ENCODE data around the gene A4GNT. TPM values are rescaled to one million over a fixed set of nuclear protein-coding genes. Genes with fewer than 3 reads are reported as not detected.

A4GNT gene
- total RNA-seq, 6 experiments from 2014 or later: not detected

DNA sequence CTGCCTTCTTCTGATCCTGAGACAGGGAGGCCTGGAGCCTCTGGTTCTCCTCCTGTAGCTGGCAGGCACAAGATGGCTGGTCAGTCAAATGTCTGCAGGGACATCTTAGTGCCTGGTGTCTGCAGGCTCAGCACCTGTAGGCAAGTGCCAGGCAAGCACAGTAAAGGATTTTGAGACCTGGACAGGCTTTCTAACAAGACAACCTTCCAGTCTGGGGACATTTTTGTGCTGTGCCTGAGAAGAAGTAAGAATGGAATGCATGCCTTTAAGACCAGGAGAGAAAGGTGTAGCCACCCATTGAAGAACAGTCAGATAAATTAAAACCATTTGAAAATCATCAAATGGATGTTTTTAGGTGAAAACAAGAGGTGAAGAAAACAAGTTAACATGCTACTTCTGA is 48.0 kb downstream of the A4GNT start:
- Histone ChIP-seq H3K9me3 (no peaks in the 10 kb centered on the region), H3K4me1 (no peaks in the 10 kb centered on the region), H3K4me3 (no peak overlapping the region), H3K36me3 (no peaks in the 10 kb centered on the region), H3K27me3 (no peaks in the 10 kb centered on the region), H3K27ac (no peak overlapping the region)
- intact Hi-C loops (cut with DNase I): no loop called here
- TF ChIP-seq POLR2A (IDR thresholded peaks at IDR 0.05): no peak
- TF ChIP-seq CTCF (IDR thresholded peaks at IDR 0.05): no peak
- DNase-seq: no peak
- ATAC-seq: no peak

DNA sequence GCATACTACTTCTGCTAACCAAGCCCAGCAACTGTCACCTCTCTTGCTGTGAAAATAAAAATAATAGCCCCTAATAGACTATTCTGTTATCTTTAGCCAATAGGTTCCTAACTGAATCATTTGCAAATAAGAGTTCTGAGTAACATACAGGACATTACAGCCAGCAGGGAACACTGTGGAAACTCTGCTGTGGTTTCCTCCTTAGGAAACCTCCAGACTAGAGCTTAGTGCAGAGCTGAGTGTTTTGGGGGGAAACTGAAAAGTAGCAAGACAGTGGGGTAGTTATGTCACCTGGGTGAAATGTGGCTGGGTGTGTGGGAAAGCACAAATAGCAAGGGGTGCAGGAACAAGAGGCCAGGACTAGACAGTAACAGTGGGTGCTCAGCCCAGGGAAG is 49.2 kb downstream of the A4GNT start:
- no peaks in the 10 kb centered on the region for H3K9me3 ChIP-seq
- H3K4me3 ChIP-seq: no peak overlapping the region
- H3K4me1 ChIP-seq: no peaks in the 10 kb centered on the region
- H3K36me3 ChIP-seq: no peaks in the 10 kb centered on the region
- TF ChIP-seq POLR2A (IDR thresholded peaks at IDR 0.05) (no peak), CTCF (IDR thresholded peaks at IDR 0.05) (no peak)
- intact Hi-C loops (cut with DNase I): no loop called here
- ATAC-seq (no peak), DNase-seq (no peak)
- no peak overlapping the region for H3K27ac ChIP-seq
- no peaks in the 10 kb centered on the region for H3K27me3 ChIP-seq

- Histone ChIP-seq H3K27ac (no peak overlapping the region), H3K9me3 (no peaks in the 10 kb centered on the region), H3K4me3 (no peak overlapping the region), H3K4me1 (no peaks in the 10 kb centered on the region), H3K27me3 (no peaks in the 10 kb centered on the region), H3K36me3 (no peaks in the 10 kb centered on the region)
- WGBS (ENCODE audit: insufficient coverage, low coverage, low lambda C conversion rate, missing lambda C conversion rate): 43% methylated on average over 5 of the region's 8 CpGs
- DNase-seq (no peak), ATAC-seq (no peak)
- intact Hi-C loops (cut with DNase I): no loop called here
- TF ChIP-seq POLR2A (IDR thresholded peaks at IDR 0.05) (no peak), CTCF (IDR thresholded peaks at IDR 0.05) (no peak)
These were observed 49.9 kb downstream of the A4GNT start for GRCh38 chr3:138082085-138082991.

DNA sequence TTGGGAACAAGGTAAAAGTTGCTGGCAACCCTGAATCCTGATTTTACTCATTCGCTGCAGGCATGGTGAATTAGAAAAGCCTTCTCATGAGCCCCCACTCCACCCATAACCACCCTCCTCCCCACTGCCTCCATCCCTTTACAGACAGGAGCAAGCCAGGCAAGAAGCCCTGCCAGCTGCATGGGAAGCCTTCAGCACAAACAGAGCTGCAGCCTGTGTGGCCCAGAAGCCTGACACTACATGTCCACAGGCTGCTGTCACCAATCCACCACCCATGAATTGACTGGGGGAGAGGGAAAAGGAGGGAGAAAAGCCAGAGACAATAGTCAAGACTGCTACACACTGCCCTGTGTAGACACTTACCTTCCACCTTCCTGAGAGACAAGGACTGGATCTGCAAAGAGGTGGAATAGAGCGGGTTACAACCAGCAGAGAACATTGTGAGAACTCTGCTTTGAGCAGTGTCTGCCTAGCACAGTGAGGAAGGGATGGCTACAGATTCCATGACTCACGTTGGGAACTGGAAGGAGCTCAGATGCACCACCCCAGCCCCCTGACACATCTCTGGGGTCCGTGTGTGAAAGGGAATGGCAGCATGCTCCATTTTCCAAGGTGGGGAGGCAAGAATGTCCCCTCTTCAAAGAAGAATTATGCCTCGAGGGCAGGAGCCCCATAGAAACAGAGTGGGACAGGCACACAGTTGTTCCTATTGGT is 50.7 kb downstream of the A4GNT start:
- intact Hi-C loops (cut with DNase I): no loop called here
- H3K36me3 ChIP-seq: no peaks in the 10 kb centered on the region
- 18% methylated on average over 3 of the region's 5 CpGs for WGBS (ENCODE audit: insufficient coverage, low coverage, low lambda C conversion rate, missing lambda C conversion rate)
- no peaks in the 10 kb centered on the region for H3K9me3 ChIP-seq
- no peak overlapping the region for H3K27ac ChIP-seq
- no peak for TF ChIP-seq POLR2A (IDR thresholded peaks at IDR 0.05)
- TF ChIP-seq CTCF (IDR thresholded peaks at IDR 0.05): no peak
- no peaks in the 10 kb centered on the region for H3K4me1 ChIP-seq
- H3K4me3 ChIP-seq: no peak overlapping the region
- H3K27me3 ChIP-seq: no peaks in the 10 kb centered on the region
- DNase-seq (no peak), ATAC-seq (no peak)

Data from right lobe of liver (tissue), 6 donors.